Omental fat pad (tissue), 4 donors: ENCODE results near the gene ZCCHC8. TPM values are rescaled to one million over a fixed set of nuclear protein-coding genes. Genes with fewer than 3 reads are reported as not detected.
"Not testable (repeated sequence)": the region's sequence is repeated elsewhere in the genome, so short reads cannot be mapped to it uniquely, and the experiment has no call there.

ENCODE experiments used
- ATAC-seq: fragments of 150-250 bp; one replicate; pipeline ENCODE4 v1.9.1; 2016; ENCODE audit warnings: mild to moderate bottlenecking, moderate library complexity; ENCODE audit not compliant: low FRiP score
- DNase-seq: peaks from one replicate; pipeline ENCODE4 v3.0.0-alpha.2; 2019; ENCODE audit warnings: low spot score
- CTCF ChIP-seq, 3 donors: fragments of 450-650 bp; IDR thresholded peaks; one replicate each; pipeline ENCODE4 v1.5.1; 2016 to 2017; ENCODE audit warnings: antibody characterized with exemption in 3 of 3, mild to moderate bottlenecking in 3 of 3, moderate library complexity in 2 of 3
- small RNA-seq: library from RNA; depleted of rRNA; stranded (forward); fragments of <200 nt; gene quantifications from one replicate; pipeline ENCODE3, GENCODE V24; 2016
- total RNA-seq, 4 donors: library from RNA; depleted of rRNA; stranded (reverse); fragments of >200 nt; gene quantifications; one replicate each; pipeline ENCODE4 v1.1.0, GENCODE V29; 2016

Gene ZCCHC8
- total RNA-seq, 4 donors from 2014 or later = 15.4 to 38.5 (median 22.9) TPM

GRCh38 chr12:122435186-122435585 is 65.5 kb downstream of the ZCCHC8 start:
- no peak for DNase-seq
- no peak for ATAC-seq

DNA sequence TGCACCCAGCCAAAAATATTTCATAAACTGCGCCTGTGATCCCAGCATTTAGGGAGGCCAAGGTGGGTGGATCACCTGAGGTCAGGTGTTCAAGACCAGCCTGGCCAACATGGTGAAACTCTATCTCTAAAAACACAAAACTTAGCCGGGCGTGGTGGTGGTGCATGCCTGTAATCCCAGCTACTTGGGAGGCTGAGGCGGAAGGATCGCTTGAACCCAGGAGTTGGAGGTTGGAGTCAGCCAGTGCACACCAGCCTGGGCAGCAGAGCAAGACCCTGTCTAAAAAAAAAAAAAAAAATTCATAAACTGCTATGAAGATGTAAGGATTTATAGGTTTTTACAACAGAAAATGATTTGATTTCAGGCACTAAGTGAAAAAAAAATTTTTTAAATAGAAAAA is 71.7 kb downstream of the ZCCHC8 start:
- DNase-seq, ATAC-seq: not testable (repeated sequence)

More at GRCh38 chr12:122435186-122435585, 65.5 kb downstream of the ZCCHC8 start:
- TF ChIP-seq CTCF (IDR thresholded peaks at IDR 0.05) = no peak

GRCh38 chr12:122427403-122427802 is 73.3 kb downstream of the ZCCHC8 start:
- ATAC-seq (no peak), DNase-seq (no peak)
- TF ChIP-seq CTCF (IDR thresholded peaks at IDR 0.05) = no peak

DNA sequence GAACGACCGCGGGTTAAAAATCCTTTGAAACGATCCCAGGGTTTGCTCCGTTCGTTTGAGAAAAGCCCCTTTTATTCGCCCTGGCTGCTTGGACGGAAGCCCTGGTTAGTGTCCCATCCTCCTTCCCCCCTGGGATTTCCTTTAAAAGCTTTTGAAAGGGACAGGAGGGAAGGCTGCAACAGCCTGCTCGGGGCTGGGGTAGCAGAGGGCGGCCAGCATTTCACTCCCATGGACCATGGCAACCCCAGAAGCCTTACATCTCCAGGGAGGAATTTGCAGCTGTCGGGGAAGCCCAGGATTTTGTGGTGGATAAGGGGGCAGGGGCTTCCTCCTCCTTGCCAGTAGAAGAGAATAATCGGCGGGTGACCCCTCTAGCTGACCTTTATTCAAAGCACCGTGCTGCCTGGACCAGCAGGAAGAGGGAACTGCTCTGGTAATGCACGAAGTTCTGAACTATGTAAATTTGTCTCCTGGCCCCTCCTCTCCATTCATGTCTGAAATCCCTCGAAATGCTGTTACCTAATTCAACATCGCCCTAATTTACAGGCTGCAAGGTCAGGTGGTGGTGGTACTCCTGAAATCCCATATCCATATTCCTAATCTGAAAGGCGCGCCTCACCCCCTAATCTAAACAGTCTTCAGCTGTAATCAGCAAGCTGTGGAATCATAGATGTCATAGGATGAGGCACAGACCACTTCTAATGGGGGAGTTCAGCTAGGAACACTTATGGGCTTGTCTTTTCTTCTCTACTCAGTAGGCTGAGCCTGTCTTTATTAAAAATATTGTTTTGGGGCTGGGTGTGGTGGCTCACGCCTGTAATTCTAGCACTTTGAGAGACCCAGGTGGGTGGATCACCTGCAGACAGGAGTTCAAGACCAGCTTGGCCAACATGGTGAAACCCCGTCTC is 77.2 kb downstream of the ZCCHC8 start:
- TF ChIP-seq CTCF (IDR thresholded peaks at IDR 0.05) = no peak
- peak; percentile 50 for ATAC-seq
- no peak for DNase-seq

DNA sequence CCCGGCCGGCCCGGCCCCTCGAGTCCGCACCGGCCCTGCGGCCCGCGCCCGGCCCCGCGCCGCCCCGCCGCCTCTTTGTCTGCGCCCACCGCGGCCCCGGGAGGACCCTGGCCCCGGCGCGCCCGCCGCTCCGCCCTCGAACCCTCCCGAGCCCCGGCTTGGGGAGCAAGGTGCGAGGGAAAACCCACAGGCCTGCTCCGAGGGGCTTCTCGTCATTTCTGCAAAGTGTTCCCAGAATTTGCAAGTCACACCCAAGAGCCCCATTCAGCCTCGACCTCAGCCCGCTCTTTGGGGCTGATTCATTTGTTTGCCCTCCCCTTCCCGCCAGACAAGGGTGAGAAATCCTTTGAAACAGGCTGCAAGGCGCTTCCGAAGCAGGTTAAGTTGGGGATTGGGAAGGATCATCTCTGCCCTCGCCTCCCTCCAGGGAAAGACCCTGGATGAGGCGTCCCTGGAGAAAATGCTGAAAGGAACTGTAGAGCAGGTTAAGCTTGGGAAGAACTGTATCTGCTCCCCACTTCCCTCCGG is 77.9 kb downstream of the ZCCHC8 start:
- no peak for TF ChIP-seq CTCF (IDR thresholded peaks at IDR 0.05)
- peak; percentile 38 for DNase-seq

GRCh38 chr12:122421821-122422729 is 78.7 kb downstream of the ZCCHC8 start, which contains the start of gene CLIP1:
Gene CLIP1, minus strand, starts transcription at chr12:122422669. Its CDS starts 42,217 bp downstream, at chr12:122380452.
- no peak for TF ChIP-seq CTCF (IDR thresholded peaks at IDR 0.05)
- no peak for DNase-seq
- peak; percentile 74 for ATAC-seq

More for the DNA sequence above, 77.9 kb downstream of the ZCCHC8 start:
- peak; percentile 72 for ATAC-seq

Small RNA genes within 50 kb of the gene (small RNA-seq; reads per million reads assigned to genes)
- not detected for gene RF00411

Other genes starting within 250 kb of the ZCCHC8 start
- 10 to 100 TPM in 3 of 4 donors, 1 to 10 TPM in 1; 8.7 to 17.7 (median 11.0) TPM for gene VPS33A, start 234.4 kb downstream of the ZCCHC8 start, total RNA-seq
- 100 to 1,000 TPM in 1 of 4 donors, 10 to 100 TPM in 3; 72.8 to 189 (median 91.7) TPM for gene CLIP1, start 78.3 kb downstream of the ZCCHC8 start, total RNA-seq
- gene RSRC2, start 26.0 kb upstream of the ZCCHC8 start, total RNA-seq = 100 to 1,000 TPM in 2 of 4 donors, 10 to 100 TPM in 2; 59.4 to 126 (median 100.0) TPM
- 10 to 100 TPM in 3 of 4 donors, 1 to 10 TPM in 1; 7.4 to 24.4 (median 11.9) TPM for gene KNTC1, start 26.3 kb upstream of the ZCCHC8 start, total RNA-seq
- 10 to 100 TPM in 3 of 4 donors, 1 to 10 TPM in 1; 5.5 to 68.7 (median 19.2) TPM for gene HCAR2, start 202.4 kb upstream of the ZCCHC8 start, total RNA-seq
- 10 to 100 TPM in 1 of 4 donors, 1 to 10 TPM in 3; 1.8 to 23.1 (median 3.5) TPM for gene HCAR3, start 215.9 kb upstream of the ZCCHC8 start, total RNA-seq
- 10 to 100 TPM in 2 of 4 donors, 1 to 10 TPM in 2; 4.2 to 17.3 (median 9.9) TPM for gene HCAR1, start 229.9 kb upstream of the ZCCHC8 start, total RNA-seq